ENCODE measurements around the gene TJP3.

Gene TJP3

DNA sequence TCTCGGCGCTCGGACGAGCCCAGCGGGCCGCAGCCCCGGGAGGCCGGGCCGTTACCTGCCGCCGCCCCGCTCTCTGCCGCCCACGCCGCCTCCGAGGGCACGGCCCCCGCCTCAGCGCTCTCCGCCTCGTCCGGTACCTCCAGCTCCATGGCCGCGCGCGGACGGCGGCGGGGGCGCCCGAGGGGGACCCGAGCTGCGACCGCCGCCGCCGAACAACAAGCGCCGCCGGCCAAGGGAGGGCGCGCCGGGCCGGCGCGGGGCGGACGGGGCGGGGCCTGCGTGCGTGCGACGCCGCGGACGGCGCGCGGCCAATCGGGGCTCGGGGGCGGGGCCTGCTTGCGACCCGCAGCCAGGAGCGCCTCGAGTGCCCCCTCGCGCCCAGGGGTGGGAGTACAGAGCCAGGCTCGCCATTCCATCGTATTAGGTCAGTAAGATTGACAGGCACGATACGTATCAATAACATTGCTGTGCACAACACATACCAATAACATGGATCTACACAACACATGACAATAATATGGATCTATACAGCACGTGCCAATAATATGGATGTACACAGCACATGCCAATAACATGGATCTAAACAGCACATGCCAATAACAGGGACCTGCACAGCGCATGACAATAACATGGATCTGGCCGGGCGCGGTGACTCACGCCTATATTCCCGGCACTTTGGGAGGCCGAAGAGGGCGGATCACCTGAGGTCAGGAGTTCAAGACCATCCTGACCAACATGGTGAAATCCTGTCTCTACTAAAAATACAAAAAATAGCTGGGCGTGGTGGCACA is 7.7 kb upstream of the TJP3 start, which contains the start of gene PIP5K1C:
Gene PIP5K1C (minus strand): TSS at position 227 of the 791 bp plus-strand sequence. CDS start 78 bp downstream, at position 149.
- TF ChIP-seq ZNF274 (IDR thresholded peaks at IDR 0.05; ENCODE audit: low read depth, low read length) = no peak
- peak within 1 kb of the TSS; percentile 77 for H3K4me3 ChIP-seq (ENCODE audit: low read length)

DNA sequence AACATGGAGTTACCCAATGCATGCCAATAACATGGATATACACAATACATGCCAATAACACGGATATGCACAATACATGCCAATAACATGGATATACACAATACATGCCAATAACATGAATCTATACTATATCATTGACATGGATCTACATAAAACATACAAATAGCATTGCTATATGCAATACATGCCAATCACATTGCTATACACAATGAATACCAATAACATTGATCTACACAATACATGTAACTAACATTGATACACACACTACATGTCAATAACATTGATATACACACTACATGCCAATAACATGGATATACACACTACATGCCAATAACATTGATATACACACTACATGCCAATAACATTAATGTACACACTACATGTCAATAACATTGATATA is 7.0 kb upstream of the TJP3 start:
- no peak for TF ChIP-seq ZNF274 (IDR thresholded peaks at IDR 0.05; ENCODE audit: low read depth, low read length)

DNA sequence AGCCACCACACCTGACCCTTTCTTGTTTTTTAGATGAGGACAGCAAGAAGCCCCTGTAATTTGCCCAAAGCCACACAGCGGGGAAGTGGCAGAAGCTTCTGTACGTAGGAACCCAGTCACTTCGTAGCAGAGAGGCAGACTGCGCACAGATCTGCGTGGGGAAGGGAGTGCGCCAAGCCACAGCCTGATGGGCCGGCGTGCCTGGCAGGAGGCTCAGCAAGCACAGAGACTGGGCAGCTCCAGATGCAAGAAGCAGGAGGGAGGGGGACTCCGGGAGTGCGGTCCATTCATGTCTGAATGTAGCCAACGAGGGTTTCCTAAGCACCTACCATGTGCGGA is 347 bp upstream of the TJP3 start:
- no peak overlapping the region for H3K4me3 ChIP-seq (ENCODE audit: low read length)
- TF ChIP-seq ZNF274 (IDR thresholded peaks at IDR 0.05; ENCODE audit: low read depth, low read length) = no peak

More for the DNA sequence above, 7.0 kb upstream of the TJP3 start:
- H3K4me3 ChIP-seq (ENCODE audit: low read length) = no peak overlapping the region

DNA sequence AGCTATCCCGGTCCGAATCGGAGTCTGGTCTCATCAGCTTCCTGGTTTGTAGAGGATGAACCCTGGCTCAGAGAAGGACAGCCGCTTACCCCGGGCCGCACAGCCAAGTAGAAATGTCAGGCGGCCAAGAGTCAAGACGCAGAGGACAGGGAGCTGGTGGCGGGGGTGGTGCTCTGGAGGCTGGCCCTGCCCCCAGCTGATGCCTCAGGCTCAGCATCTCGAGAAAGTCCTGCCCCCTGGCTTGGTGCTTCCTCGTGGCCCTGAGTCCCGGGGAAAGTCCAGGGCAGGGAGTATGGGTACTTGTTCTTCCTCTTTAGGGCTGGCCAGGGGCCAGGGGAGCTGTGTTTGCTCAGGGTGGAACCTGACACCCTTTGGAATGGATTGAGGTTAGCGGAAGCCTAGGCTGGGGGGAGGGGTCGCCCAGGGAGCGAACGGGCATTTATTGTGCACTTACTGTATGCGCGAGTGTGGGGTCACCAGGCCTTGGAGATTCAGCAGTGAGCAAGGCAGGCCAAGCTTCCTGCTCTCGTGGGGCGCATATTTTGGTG is 2.2 kb downstream of the TJP3 start:
- H3K4me3 ChIP-seq (ENCODE audit: low read length) = no peak overlapping the region
- TF ChIP-seq ZNF274 (IDR thresholded peaks at IDR 0.05; ENCODE audit: low read depth, low read length) = no peak

DNA sequence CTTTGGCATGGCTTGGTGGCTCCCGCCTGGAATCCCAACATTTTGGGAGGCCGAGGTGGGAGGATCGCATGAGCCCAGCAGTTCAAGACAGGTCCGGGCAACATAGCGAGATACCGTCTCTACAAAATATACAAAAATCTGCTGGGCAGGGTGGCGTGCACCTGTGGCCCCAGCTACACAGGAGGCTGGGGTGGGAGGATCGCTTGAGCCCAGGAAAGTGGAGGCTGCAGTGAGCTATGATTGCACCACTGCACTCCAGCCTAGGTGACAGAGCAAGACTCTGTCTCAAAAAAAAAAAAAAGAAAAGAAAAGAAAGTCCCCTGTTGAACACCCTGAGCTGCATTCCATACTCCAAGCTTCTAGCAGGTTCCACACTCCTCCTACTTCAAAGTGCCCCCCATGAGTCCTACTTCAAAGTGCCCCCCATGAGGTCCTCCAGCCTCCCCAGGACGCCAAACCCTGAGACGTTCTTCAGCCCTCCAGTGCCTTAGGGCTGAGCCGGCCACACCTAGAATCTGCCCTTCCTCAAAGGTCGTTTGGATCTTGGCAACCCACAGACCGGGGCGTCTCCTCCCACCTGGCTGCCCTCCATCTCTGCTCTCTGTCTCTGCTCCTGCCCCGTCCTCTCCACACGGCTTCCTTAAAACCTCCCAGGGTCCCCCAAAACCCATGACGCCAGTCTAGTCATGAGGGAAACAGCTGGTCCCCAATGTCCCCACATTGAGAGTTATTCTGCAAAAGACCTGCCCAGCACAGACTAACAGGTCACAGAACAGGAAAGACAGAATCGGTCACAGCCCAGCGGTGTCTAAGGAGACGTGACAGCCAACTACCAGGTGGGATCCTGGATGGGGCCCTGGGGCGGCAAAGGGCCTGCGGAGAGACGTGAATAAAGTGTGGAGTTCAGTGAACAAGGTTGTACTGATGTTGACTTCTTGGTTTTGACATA is 4.8 kb downstream of the TJP3 start:
- H3K4me3 ChIP-seq (ENCODE audit: low read length) = no peak overlapping the region
- TF ChIP-seq ZNF274 (IDR thresholded peaks at IDR 0.05; ENCODE audit: low read depth, low read length) = no peak

DNA sequence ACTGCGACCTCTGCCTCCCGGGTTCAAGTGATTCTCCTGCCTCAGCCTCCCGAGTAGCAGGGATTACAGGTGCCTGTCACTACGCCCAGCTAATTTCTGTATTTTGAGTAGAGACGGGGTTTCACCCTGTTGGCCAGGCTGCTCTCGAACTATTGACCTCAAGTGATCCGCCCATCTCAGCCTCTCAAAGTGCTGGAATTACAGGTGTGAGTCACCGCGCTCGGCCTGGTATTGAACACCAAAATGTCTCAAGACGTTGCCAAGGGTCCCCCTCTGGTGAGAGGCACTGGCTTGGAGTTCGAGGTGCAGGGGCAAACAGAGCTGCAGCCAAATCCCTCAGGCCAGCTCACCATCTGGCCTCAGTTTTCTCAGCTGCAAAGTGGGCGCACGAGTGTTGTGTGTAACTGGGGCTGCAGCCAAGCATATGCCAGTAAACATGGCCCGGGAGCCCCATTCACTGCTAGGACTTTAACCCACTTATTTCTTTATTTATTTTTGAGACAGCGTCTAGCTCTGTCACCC is 8.0 kb downstream of the TJP3 start:
- H3K4me3 ChIP-seq (ENCODE audit: low read length) = no peak overlapping the region
- no peak for TF ChIP-seq ZNF274 (IDR thresholded peaks at IDR 0.05; ENCODE audit: low read depth, low read length)

DNA sequence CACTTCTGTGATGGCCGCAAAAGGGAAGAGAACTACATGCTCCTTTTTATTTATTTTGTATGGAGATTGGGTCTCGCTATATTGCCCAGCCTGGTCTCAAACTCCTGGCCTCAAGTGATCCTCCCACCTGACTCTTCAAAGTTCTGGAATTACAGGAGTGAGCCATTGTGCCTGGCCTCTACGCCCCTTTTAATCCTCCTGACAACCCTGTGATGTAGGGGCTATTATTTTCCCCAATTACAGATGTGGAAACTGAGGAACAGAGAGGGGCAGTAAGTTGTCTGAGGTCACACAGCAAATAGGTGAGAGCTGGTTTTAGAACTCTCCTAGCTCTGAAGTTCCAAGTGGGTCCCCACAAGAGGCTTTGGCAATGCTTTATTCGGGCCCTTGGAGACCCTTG is 11.7 kb downstream of the TJP3 start:
- TF ChIP-seq ZNF274 (IDR thresholded peaks at IDR 0.05; ENCODE audit: low read depth, low read length) = no peak
- H3K4me3 ChIP-seq (ENCODE audit: low read length) = no peak overlapping the region

DNA sequence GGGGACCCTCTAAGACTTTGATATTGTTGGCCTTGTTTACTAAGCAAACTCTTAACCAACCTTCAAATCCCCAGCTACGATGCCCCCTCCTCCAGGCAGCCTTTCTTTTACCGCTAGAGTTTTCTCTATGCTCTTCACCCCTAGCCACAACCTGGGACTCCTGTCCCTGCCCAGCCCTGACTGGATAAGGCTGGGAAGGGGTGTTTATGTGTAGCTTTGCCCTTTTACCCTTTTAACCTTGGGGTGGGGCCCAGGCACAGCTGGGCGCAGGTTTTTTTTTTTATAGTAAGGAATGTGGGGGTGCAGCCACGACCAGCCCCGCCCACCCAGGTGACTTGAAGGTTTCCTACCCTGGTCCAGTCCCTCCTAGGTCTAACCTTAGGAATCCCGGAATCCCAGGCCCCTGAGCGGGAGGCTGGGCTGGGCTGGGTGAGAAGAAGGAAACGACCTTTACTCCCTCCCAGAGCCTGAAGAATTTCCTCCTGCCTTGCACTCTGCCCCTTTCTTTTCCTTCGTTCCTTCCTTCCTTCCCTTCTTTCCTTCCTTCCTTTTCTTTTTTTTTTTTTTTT is 12.2 kb downstream of the TJP3 start:
- TF ChIP-seq ZNF274 (IDR thresholded peaks at IDR 0.05; ENCODE audit: low read depth, low read length) = no peak
- H3K4me3 ChIP-seq (ENCODE audit: low read length) = no peak overlapping the region

DNA sequence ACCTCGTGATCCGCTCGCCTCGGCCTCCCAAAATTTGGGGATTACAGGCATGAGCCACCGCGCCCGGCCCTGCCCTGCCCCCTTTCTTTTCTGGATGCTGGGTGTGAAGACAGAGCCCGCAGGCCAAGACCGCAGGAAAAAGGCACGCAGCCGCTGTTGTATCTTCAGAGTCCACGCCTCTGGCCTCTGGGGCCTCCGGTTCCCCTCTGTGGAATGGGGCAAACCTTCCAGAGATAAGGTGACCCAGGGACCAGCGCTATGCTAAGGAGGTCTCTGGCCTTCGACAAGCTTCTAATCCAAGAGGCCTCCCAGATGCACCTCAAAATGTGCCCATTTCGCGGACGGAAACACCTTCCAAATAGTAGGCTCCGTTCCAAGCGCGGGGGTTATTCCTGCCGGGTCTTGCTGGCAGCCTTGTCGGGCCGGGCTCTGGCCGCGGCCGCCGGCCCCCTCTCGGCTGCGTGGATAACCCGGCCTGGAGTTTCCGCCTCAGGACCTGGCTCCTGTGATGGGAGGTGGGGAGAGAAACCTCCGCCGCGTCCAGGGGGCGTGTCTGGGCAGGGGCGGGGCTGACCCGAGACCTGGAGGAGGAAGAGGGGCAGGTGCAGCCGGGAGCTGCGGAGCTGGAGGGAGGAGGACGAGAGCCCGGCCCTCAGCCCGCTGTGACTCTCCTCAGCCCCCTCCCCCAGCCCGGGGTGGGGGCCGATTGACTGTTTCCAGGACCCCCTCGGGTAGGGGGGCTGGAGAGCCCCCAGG is 13.1 kb downstream of the TJP3 start:
- no peak for TF ChIP-seq ZNF274 (IDR thresholded peaks at IDR 0.05; ENCODE audit: low read depth, low read length)
- H3K4me3 ChIP-seq (ENCODE audit: low read length) = no peak overlapping the region

DNA sequence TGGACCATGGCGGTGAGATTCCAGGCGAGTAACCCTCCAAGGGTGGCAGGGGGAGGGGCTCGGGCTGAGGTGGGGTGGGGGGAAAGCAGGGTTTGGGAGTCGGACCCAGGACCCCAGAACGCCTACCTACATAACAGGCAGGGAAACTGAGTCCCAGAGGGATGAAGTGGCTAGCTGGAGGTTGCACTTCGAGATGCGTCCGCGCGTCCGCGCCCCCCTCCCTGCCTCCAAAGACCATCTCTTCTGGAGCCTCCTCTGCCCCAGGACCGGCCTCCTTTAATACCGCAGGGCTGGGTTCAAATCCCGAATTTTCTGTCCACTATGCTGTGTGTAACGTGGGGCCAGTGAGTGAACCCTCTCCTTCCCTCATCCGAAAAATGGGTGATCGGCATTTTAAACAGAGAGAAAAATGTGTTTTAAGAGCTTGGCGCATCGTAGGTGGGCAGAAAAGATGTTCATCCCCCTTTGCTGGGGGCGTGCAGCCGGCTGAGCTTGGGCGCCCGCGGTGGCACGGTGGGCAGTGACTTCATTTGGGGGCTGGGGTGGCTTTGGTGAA is 13.8 kb downstream of the TJP3 start:
- H3K4me3 ChIP-seq (ENCODE audit: low read length) = no peak overlapping the region
- no peak for TF ChIP-seq ZNF274 (IDR thresholded peaks at IDR 0.05; ENCODE audit: low read depth, low read length)

DNA sequence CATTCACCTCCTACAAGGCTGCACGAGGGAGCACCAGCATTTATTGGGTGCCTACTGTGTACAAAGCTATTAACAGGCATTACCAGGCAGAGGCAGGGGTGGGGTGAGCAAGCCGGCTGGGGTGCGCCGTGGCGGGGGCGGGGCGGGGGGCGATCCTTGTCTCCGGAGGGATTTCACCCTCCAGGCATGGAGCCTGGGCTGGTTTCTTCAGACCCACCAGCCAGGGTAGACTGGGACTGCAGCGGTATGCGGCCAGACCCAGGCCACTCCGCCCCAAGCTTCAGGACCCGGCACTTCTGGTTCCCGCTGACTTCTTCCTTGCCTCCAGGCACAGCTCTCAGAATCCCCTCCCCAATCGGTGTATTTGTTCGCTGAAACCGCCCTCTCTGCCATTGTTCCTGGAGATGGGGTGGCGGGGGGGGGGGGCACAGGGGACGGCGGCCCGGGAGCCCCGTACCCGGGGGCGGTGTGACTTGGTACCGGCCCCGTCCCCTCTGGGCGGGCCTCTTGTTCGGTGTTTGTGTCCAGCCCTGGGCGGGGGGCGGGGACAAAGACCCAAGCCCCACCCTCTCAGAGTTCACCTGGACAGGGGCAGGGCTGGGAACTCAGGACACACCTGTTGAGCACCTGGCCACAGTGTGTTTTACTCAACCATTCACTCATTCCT is 14.4 kb downstream of the TJP3 start:
- H3K4me3 ChIP-seq (ENCODE audit: low read length) = no peak overlapping the region
- no peak for TF ChIP-seq ZNF274 (IDR thresholded peaks at IDR 0.05; ENCODE audit: low read depth, low read length)

DNA sequence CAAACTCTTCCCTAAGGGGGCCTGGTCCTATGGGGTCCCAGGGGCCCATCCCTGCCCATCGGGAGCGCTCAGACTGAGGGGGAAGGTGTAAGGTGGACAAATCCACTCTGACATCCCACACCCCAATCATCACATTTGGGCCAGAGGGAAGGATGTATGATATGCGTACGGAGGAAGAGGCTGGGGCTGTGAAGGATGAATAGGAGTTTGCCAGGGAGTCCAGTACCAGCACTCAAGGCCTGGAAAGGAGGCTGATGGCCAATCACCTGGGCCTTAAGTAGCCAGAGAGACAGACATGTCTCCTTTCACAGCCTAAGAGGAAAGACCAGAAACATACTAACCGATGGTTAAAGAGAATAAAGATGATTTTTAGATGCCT is 14.9 kb downstream of the TJP3 start:
- H3K4me3 ChIP-seq (ENCODE audit: low read length) = no peak overlapping the region
- TF ChIP-seq ZNF274 (IDR thresholded peaks at IDR 0.05; ENCODE audit: low read depth, low read length) = no peak

DNA sequence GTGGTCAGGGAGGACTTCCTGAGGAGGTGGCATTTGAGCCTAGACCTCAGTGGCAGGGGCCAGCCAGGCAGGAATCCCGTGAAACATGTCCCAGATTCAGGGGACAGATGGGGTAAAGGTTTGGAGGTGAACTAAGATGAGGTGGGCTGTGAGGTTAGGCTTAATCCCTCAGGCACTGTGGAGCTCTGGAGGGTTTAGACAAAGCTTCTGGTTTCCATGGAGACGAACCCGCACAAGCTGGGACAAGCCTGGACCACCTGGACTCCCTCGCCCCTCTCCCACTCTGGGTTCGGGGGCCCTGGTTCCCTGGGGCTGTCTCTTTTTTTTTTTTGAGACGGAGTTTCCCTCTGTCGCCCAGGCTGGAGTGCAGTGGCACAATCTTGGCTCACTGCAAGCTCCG is 15.7 kb downstream of the TJP3 start:
- no peak overlapping the region for H3K4me3 ChIP-seq (ENCODE audit: low read length)
- no peak for TF ChIP-seq ZNF274 (IDR thresholded peaks at IDR 0.05; ENCODE audit: low read depth, low read length)
